Measurements from ENCODE around the gene RAD51AP1.

Gene RAD51AP1

DNA sequence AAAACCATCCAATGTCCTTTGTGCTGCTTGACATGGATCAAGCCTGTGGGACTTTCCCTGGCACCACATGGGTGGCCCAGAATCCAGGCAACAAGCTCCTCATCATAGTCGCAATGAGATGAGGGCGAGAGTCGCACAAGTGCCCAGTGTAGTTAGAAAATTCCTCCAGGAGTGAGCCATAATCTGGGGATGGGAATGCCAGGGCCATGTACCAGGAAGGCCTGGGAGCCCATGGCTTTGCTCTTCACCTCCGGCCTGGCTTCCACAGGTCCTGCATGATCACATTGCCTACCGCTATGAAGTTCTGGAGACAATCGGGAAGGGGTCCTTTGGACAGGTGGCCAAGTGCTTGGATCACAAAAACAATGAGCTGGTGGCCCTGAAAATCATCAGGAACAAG, 57.2 kb downstream of the RAD51AP1 start:
- DNase-seq (ENCODE audit: low read depth in 1 of 2, low spot score in 1 of 2), result no peak
- H3K4me3 ChIP-seq (replicated peaks; ENCODE audit: insufficient read depth, low read length), result no peak overlapping the region
- H3K27me3 ChIP-seq (ENCODE audit: insufficient read depth, poor library complexity, severe bottlenecking), result no peaks in the 10 kb centered on the region
- TF ChIP-seq GABPA (IDR thresholded peaks at IDR 0.05; ENCODE audit: low read depth), result no peak
- no peak for TF ChIP-seq POLR2AphosphoS5 (IDR thresholded peaks at IDR 0.05; ENCODE audit: low read depth)
- TF ChIP-seq, protein P1, sequence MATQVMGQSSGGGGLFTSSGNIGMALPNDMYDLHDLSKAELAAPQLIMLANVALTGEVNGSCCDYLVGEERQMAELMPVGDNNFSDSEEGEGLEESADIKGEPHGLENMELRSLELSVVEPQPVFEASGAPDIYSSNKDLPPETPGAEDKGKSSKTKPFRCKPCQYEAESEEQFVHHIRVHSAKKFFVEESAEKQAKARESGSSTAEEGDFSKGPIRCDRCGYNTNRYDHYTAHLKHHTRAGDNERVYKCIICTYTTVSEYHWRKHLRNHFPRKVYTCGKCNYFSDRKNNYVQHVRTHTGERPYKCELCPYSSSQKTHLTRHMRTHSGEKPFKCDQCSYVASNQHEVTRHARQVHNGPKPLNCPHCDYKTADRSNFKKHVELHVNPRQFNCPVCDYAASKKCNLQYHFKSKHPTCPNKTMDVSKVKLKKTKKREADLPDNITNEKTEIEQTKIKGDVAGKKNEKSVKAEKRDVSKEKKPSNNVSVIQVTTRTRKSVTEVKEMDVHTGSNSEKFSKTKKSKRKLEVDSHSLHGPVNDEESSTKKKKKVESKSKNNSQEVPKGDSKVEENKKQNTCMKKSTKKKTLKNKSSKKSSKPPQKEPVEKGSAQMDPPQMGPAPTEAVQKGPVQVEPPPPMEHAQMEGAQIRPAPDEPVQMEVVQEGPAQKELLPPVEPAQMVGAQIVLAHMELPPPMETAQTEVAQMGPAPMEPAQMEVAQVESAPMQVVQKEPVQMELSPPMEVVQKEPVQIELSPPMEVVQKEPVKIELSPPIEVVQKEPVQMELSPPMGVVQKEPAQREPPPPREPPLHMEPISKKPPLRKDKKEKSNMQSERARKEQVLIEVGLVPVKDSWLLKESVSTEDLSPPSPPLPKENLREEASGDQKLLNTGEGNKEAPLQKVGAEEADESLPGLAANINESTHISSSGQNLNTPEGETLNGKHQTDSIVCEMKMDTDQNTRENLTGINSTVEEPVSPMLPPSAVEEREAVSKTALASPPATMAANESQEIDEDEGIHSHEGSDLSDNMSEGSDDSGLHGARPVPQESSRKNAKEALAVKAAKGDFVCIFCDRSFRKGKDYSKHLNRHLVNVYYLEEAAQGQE (IDR thresholded peaks at IDR 0.05; ENCODE audit: insufficient replicate concordance, low read depth), result no peak
- TF ChIP-seq SPI1 (IDR thresholded peaks at IDR 0.05; ENCODE audit: borderline replicate concordance, low read depth), result no peak
- TF ChIP-seq, protein P2, sequence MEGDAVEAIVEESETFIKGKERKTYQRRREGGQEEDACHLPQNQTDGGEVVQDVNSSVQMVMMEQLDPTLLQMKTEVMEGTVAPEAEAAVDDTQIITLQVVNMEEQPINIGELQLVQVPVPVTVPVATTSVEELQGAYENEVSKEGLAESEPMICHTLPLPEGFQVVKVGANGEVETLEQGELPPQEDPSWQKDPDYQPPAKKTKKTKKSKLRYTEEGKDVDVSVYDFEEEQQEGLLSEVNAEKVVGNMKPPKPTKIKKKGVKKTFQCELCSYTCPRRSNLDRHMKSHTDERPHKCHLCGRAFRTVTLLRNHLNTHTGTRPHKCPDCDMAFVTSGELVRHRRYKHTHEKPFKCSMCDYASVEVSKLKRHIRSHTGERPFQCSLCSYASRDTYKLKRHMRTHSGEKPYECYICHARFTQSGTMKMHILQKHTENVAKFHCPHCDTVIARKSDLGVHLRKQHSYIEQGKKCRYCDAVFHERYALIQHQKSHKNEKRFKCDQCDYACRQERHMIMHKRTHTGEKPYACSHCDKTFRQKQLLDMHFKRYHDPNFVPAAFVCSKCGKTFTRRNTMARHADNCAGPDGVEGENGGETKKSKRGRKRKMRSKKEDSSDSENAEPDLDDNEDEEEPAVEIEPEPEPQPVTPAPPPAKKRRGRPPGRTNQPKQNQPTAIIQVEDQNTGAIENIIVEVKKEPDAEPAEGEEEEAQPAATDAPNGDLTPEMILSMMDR (IDR thresholded peaks at IDR 0.05; ENCODE audit: insufficient read depth, low read length), result no peak
- H3K27ac ChIP-seq (replicated peaks), result no peak overlapping the region

DNA sequence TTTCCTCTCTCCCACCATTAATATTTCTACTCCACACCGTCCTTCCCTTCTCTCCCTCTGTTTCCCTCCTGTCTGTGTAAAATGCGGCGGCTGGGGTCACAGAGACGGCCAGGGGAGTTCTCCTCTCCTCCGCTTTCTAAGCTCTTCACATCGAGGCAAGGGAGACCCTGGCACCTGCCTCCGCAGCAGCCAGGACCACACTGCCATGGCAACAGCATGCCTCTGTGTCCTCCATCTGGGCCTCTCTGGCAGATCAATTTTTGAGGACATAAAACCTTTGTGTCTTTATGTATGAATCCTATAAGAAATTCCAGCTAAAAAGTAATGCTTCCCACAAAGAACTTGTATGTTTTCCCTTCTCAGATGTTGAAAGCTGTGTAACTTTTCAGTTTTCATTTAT, 64.7 kb downstream of the RAD51AP1 start:
- Histone ChIP-seq H3K27ac (replicated peaks) (no peak overlapping the region), H3K4me3 (replicated peaks; ENCODE audit: insufficient read depth, low read length) (no peak overlapping the region), H3K27me3 (ENCODE audit: insufficient read depth, poor library complexity, severe bottlenecking) (no peaks in the 10 kb centered on the region)
- no peak for DNase-seq (ENCODE audit: low read depth in 1 of 2, low spot score in 1 of 2)
- TF ChIP-seq, protein P2 (IDR thresholded peaks at IDR 0.05; ENCODE audit: insufficient read depth, low read length), result no peak
- TF ChIP-seq, protein P1 (IDR thresholded peaks at IDR 0.05; ENCODE audit: insufficient replicate concordance, low read depth), result no peak
- TF ChIP-seq SPI1 (IDR thresholded peaks at IDR 0.05; ENCODE audit: borderline replicate concordance, low read depth) (no peak), GABPA (IDR thresholded peaks at IDR 0.05; ENCODE audit: low read depth) (no peak), POLR2AphosphoS5 (IDR thresholded peaks at IDR 0.05; ENCODE audit: low read depth) (no peak)

DNA sequence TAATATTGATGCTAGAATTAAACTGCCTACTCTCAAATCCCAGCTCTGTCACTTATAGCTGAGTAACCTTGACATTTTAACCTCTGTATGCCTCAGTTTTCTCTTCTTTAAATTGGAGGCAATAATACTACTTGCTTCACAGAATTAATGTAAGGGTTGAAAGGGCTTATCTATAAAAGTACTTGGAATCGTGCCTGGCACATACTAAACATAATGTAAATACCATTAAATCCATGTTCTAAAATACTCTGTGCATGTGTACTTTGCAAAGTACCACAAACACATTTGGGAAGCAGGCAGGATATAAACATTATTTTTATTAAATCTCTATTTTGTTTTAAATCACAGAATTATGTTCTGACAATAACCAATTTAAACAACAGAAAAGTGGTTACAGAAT, 65.3 kb downstream of the RAD51AP1 start:
- DNase-seq (ENCODE audit: low read depth in 1 of 2, low spot score in 1 of 2), result no peak
- Histone ChIP-seq H3K27ac (replicated peaks) (no peak overlapping the region), H3K4me3 (replicated peaks; ENCODE audit: insufficient read depth, low read length) (no peak overlapping the region), H3K27me3 (ENCODE audit: insufficient read depth, poor library complexity, severe bottlenecking) (no peaks in the 10 kb centered on the region)
- no peak for TF ChIP-seq POLR2AphosphoS5 (IDR thresholded peaks at IDR 0.05; ENCODE audit: low read depth)
- no peak for TF ChIP-seq GABPA (IDR thresholded peaks at IDR 0.05; ENCODE audit: low read depth)
- TF ChIP-seq, protein P1 (IDR thresholded peaks at IDR 0.05; ENCODE audit: insufficient replicate concordance, low read depth), result no peak

All from HL-60 (cell line).